Liver (tissue), 9 donors: ENCODE results near the gene TCF25. TPM values are rescaled to one million over a fixed set of nuclear protein-coding genes. Genes with fewer than 3 reads are reported as not detected.

Experiments
- DNase-seq: peaks from one replicate; pipeline ENCODE4 v3.0.0-alpha.2; 2017; ENCODE audit warnings: low spot score
- H3K27ac ChIP-seq, 2 donors: one replicate each; pipeline ENCODE4 v1.7.0; 2013; ENCODE audit warnings: inconsistent platforms in 2 of 2, low read length in 2 of 2, control low read depth in 1 of 2, low read depth in 1 of 2, mild to moderate bottlenecking in 1 of 2
- H3K27me3 ChIP-seq, 4 donors: one replicate each; pipeline versions ENCODE4 v1.6.1 to v1.7.0; 2013; ENCODE audit warnings: low read length in 3 of 4, inconsistent platforms in 1 of 4, mild to moderate bottlenecking in 1 of 4, moderate library complexity in 1 of 4; ENCODE audit not compliant: control insufficient read depth in 4 of 4, insufficient read depth in 4 of 4
- H3K36me3 ChIP-seq, 4 donors: one replicate each; pipeline versions ENCODE4 v1.6.1 to v1.7.0; 2013; ENCODE audit warnings: low read length in 3 of 4, mild to moderate bottlenecking in 3 of 4, low read depth in 1 of 4, moderate library complexity in 1 of 4; ENCODE audit not compliant: control insufficient read depth in 4 of 4, insufficient read depth in 3 of 4
- H3K4me1 ChIP-seq, 4 donors: one replicate each; pipeline versions ENCODE4 v1.6.1 to v1.7.0; 2013; ENCODE audit warnings: low read length in 3 of 4, mild to moderate bottlenecking in 3 of 4, moderate library complexity in 1 of 4; ENCODE audit not compliant: control insufficient read depth in 4 of 4, insufficient read depth in 4 of 4
- H3K4me3 ChIP-seq, 3 donors: one replicate each; pipeline versions ENCODE4 v1.6.1 to v1.7.0; 2013; ENCODE audit warnings: low read length in 3 of 3, control low read depth in 1 of 3, low read depth in 1 of 3, mild to moderate bottlenecking in 1 of 3
- H3K9ac ChIP-seq, 2 donors: one replicate each; pipeline ENCODE4 v1.7.0; 2013; ENCODE audit warnings: low read length in 2 of 2, mild to moderate bottlenecking in 2 of 2, moderate library complexity in 2 of 2, control low read depth in 1 of 2, low read depth in 1 of 2
- H3K9me3 ChIP-seq, 4 donors: one replicate each; pipeline versions ENCODE4 v1.6.1 to v1.7.0; 2013; ENCODE audit warnings: low read length in 3 of 4; ENCODE audit not compliant: control insufficient read depth in 4 of 4
- ATF3 ChIP-seq: IDR thresholded peaks from 2 replicates; pipeline ENCODE4 v1.6.1; 2016; ENCODE audit warnings: antibody characterized with exemption
- FOXA2 ChIP-seq: IDR thresholded peaks from 2 replicates; pipeline ENCODE4 v1.6.1; 2016; ENCODE audit warnings: antibody characterized with exemption
- JUND ChIP-seq, 2 donors: IDR thresholded peaks; 2 replicates each; pipeline ENCODE4 v1.6.1; 2016; ENCODE audit warnings: antibody characterized with exemption in 2 of 2
- REST ChIP-seq: IDR thresholded peaks from 2 replicates; pipeline ENCODE4 v1.6.1; 2016; ENCODE audit warnings: antibody characterized with exemption, mild to moderate bottlenecking
- RXRA ChIP-seq, 2 donors: IDR thresholded peaks; 2 replicates each; pipeline ENCODE4 v1.6.1; 2017 to 2018; ENCODE audit warnings: antibody characterized with exemption in 2 of 2, mild to moderate bottlenecking in 1 of 2
- SP1 ChIP-seq: IDR thresholded peaks from 2 replicates; pipeline ENCODE4 v1.6.1; 2018; ENCODE audit warnings: antibody characterized with exemption, mild to moderate bottlenecking
- YY1 ChIP-seq: IDR thresholded peaks from 2 replicates; pipeline ENCODE4 v1.6.1; 2016; ENCODE audit warnings: antibody characterized with exemption, mild to moderate bottlenecking
- ZBTB33 ChIP-seq: IDR thresholded peaks from 2 replicates; pipeline ENCODE4 v1.6.1; 2016; ENCODE audit warnings: antibody characterized with exemption
- WGBS: extraction: QIAGEN DNeasy Blood & Tissue Kit; methylation state at CpG from one replicate; pipeline ENCODE4 v1.1.7; 2013; 5-methylcytosine and 5-hydroxymethylcytosine counted together
- polyA plus RNA-seq, 2 donors: library from polyadenylated mRNA; stranded (reverse) in 1 of 2; unstranded in 1 of 2; fragments of 200-250 nt in 1 of 2; fragments of >200 nt in 1 of 2; fragmentation: Nextera tagmentation in 1 of 2; extraction: Ambion mirVana in 1 of 2; gene quantifications; one replicate each; pipeline versions ENCODE4 v1.2.1 to v1.2.3, GENCODE V29; 2013 to 2015
- total RNA-seq, 2 donors: library from RNA; depleted of rRNA; stranded (reverse); fragments of >200 nt; gene quantifications; one replicate each; pipeline ENCODE4 v1.2.3, GENCODE V29; 2014
- donor health status: healthy.
- donor health status: healthy.
- donor health status: healthy.
- donor health status: healthy.
- donor health status: healthy.

TCF25 gene
- total and polyA plus RNA-seq, 4 donors, result 59.6 to 98.8 (median 76.8) TPM

- DNase-seq, result peak; percentile 65
- H3K9ac ChIP-seq, result peak overlapping the region in 1 of 2 donors; percentile 53
- TF ChIP-seq FOXA2 (no peak), RXRA (IDR thresholded peaks at IDR 0.05) (peak in 1 of 2 donors; percentile 41), YY1 (peak; percentile 75), REST (peak; percentile 39), JUND (IDR thresholded peaks at IDR 0.05) (no peak), SP1 (peak; percentile 27), ZBTB33 (no peak)
- H3K9me3 ChIP-seq, result no peaks in the 10 kb centered on the region
- peaks cover 8 to 29% (median 21%) of the 10 kb centered on the region in 4 donors for H3K4me1 ChIP-seq
- WGBS, result 6% methylated on average over 43 of the region's 43 CpGs
- H3K4me3 ChIP-seq, result peak overlapping the region in 2 of 3 donors; percentile 62 to 78
- H3K27ac ChIP-seq, result peak overlapping the region; percentile 6 to 64
- no peaks in the 10 kb centered on the region for H3K27me3 ChIP-seq
- no peaks in the 10 kb centered on the region for H3K36me3 ChIP-seq
Measured at GRCh38 chr16:89827383-89828198, 45.8 kb upstream of the TCF25 start.

- TF ChIP-seq ATF3, result no peak
- TF ChIP-seq REST, result peak; percentile 97
Measured at GRCh38 chr16:89828199-89828869, 45.1 kb upstream of the TCF25 start, which contains the start of gene SPIRE2. Gene SPIRE2 (plus strand): TSS chr16:89828475. CDS start chr16:89828551, 76 bp downstream.

More at GRCh38 chr16:89828199-89828869, 45.1 kb upstream of the TCF25 start, which contains the start of gene SPIRE2:
- Histone ChIP-seq H3K4me1 (peaks cover 8 to 29% (median 21%) of the 10 kb centered on the region in 4 donors), H3K9me3 (no peaks in the 10 kb centered on the region), H3K36me3 (no peaks in the 10 kb centered on the region), H3K9ac (peak within 1 kb of the TSS in 1 of 2 donors; percentile 53), H3K4me3 (peak within 1 kb of the TSS in 2 of 3 donors; percentile 62 to 78), H3K27me3 (no peaks in the 10 kb centered on the region), H3K27ac (peak within 1 kb of the TSS; percentile 6 to 64)
- whole genome bisulfite sequencing, result 2% methylated on average over 98 of the region's 98 CpGs
- DNase-seq, result peak; percentile 73
